Measurements from ENCODE around the gene SLC24A3.

SLC24A3 gene

DNA sequence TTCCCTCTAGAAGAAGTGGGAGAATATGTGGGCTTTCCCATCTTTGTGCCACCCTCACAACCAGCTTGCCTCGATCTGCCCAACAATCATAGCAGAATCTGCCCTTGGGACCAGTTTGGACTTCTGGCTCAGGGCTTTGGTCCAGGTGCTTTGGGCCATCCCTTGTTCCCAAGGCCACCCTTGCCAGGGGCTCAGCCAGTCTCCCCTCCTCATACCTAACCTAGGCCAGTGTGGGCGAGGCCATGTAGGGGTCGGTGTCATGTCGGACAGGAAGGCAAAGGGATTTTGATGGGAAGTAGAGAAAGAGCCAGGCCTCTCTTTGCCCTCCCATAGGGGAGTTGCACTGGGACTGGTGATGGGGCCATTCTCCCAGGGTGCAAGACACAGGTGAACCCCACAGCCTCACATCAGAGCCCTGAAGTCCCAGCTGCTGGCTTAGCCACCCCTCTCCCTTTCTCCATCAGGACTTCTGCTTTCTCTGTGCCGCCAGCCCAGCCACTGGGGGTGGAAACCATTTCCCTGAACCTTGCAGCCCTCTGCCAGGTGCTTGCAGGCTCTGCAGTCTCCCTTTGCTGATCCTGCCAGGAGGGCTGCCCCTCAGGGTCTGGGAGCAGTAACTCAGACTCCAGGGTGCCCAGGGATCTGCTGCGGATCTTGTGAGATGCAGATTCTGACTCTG is 60.7 kb downstream of the SLC24A3 start:
- DNase-seq, result no peak

DNA sequence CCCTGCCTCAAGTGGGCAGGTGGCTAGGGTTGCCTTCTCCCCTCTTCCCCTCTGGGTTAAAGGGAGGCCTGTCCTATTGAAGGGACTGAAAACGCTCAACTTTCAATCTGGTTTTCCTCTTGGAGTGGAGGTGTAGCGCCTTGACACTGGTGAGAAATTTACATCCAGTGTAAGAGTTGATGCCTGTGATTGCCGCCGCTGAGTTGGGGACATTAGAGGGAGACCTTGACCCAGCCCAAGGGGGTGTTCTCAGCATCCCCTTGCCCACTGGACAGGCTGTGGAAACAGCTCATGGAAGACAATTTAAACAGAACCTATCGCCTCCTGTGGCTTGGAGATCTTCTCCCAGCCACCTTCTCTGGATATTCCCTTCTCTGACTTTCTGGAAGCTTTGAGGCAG is 61.6 kb downstream of the SLC24A3 start:
- no peak for DNase-seq

DNA sequence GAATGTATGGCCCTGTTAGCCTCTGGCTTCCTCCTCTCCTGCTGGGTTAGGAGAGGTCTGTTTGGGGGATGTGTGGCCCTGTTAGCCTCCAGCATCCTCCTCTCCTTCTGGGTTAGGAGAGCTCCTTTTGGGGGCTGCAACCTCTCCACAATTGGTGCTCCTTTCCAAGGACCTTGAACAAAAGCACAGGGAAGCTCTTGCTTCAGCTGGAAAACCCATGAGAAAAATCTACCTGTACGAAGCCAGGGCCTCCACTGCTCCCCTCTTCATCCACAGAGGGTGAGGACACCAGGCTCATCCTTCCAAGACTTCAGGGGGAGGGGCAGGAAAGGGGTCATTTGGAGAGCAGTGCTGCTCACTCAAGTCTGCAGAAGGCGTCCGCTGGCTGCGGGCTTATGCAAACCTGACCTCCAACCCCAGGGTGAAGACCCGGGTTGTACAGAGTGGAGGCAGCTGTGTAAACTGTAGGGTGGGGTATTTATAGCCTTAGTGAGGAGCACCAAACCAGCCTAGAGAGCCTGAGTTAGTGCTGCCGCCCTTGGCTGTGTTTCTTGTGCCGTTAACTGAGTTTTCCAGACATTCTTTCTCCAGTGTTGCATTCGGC is 62.1 kb downstream of the SLC24A3 start:
- no peak for DNase-seq

DNA sequence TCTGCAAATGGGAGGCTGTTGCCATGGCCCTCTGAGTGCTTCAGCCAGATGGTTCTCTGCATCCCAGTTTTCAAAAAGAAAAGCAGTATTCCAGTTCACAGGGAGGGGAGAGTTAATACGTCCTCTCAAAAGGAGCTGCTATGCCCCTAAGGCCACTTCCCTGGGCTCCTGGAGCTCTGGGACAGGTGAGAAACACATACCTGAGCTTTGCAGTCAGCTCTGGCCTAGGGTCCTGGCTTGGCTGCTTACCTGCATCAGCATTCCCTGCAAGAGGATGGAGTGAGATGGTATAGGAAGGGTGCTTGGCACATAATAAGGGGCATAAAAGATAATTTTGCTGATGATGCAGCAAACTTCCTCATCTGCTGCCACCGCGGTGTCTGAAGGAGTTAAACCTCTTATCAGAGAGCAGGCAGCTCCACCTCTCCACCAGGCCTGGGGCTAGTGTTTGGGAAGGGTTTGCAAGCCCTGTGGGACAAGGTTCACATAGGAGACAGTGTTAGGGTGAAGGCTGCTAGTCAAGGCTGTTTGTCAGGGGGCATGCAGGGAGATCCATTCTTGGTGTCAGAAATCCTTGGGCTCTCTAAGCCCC is 62.7 kb downstream of the SLC24A3 start:
- DNase-seq, result no peak

DNA sequence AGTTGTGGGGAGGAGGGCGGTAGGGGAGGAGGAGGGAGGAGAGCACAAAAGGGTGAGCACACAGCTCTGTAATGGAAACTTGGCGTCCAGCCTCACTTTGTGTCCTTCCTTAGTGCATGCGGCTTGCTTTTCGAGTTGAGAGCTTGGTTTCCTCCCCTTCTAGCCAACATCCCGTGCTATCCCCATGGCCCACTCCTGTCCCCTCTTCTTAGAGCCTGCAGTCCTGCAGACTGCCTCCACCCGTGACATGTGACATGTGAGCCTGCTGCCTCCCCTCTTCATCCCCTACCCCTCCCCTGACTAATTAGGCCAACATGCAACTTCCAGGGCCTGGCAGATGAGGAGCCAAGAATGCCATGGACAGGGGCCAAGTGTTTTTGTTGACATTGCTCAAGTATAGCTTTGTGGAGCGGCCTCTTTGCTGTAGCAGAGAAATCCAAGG is 63.2 kb downstream of the SLC24A3 start:
- DNase-seq, result no peak

DNA sequence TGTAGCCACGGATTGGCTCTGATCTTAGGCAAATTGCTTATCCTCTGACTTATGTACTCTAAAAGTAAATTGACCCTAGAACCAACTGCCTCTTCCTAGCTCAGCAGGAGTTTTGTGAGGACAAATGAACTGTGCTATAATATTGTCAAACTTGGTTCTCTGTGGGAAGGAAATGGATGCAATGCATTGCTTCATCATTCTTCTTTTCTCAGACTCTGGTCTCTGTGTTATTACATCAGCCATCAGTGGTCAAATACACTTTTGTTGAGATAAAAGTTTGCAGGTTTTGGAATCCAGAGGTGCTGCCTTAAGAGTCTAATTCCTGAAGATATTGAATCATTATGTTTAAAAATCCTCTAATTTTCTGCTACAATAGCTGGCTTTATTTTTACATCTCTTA is 64.9 kb downstream of the SLC24A3 start:
- DNase-seq, result no peak

DNA sequence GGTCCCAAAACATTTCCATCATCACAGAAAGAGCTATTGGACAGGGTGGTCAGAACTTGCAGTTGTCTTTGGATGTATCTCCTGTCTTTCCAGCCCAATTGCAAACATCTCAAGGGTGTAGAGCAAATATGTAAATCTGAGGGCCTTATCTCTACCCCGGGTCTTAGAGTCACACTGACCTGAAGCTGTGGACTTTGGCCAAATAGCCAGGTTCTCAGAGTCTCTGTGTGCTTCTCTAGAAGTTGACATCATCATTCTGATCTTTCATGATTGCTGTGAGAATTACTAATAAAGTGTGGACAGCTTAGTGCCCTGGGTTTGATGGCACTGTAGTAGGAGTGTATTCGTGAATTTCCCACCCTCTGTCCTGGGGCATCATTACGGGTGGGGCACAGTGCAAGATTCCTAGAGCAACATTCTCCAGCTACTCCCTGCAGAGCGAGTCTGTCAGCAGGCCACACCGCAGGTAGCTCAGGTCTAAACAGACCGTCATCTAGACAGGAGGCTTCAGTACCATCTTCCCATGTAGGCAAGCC is 71.1 kb downstream of the SLC24A3 start:
- DNase-seq, result no peak

DNA sequence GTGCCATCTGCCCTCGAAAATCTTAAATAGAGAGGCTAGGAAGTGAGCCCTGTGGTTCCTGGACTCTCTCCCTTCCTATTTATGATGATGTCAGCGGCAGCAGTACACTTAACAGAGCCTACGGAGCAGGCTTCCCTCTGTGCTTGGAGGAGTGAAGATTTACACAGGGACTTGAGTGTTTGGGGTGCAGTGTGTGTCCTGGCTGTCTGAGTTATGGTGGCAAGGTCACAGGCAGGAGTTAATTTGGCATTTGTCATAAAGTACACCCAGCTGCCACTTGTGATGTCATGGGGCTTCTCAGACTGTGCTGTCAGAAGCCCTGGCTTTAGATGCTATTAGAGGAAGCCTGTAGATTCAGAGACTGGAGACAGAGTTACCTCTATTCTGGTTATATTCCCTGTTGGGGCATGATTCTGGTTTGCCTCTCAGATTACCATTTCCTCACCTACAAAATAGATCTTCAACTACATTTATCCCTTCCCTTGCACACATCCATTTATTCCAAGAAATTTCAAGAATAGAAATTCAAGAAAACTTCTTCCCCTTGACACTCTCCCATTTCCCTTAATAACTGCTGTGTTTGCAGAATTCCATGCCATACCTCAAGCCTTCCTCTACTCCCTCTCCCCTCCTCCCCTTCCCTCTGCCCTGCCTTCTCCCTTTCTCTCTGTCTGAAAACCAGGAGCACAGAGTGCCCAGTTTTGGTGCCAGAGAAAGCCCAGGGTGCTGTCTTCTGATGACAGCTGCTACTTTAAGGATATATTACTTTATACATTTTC is 72.1 kb downstream of the SLC24A3 start:
- DNase-seq, result no peak

DNA sequence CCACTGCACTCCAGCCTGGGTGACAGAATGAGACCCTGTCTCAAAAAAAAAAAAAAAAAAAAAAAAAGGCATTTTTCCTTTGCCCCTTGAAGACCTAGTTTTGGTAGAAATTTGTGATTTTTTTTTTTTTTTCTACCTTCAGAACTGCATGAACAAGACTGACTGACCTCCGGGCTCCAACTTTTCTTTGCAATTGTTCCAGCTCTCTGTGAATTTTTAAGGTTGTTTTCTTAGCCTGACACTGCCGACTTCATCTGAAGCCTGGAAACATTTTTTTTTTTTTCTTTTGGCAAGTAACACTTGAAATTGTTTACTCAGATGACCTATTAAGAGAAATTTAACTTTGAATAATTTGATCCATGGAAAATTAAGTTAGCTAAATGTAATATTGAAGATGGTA is 73.0 kb downstream of the SLC24A3 start:
- DNase-seq, result no peak

DNA sequence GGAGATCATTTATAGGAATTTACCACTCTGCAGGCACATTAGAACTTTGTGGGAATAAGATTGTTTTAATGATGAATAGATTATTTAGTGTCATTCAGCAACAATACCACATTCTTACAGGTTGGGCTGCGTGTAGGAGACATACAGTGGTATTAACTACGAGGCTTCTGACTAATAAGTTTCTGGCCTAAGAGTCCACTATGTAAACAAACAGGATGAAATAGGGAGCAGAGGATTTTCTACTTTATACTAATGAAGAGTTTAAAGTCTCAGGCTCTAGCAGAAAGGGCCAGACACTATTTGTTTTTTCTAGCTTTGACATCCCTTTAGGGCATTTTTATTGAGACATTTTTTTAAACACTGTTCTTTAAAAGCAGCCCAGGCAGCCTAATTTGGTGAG is 75.6 kb downstream of the SLC24A3 start:
- no peak for DNase-seq

DNA sequence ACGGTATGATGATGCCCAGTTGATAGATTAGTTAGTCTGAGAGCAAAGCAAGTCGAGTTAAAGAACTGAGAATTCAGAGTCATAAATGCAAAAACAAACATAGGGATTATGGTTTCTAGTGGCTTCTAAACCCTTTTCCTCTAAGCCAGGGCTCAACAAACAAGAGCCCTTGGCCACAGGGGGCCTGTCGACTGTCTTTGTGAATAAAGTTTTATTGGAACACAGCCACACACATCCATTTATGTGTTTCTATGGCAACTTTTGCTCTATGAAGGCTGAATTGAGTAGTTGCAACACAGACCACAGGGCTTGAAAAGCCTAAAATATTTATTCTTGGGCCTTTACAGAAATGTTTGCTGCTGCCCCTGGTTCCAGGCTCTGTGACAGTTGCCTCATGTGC is 76.2 kb downstream of the SLC24A3 start:
- no peak for DNase-seq

DNA sequence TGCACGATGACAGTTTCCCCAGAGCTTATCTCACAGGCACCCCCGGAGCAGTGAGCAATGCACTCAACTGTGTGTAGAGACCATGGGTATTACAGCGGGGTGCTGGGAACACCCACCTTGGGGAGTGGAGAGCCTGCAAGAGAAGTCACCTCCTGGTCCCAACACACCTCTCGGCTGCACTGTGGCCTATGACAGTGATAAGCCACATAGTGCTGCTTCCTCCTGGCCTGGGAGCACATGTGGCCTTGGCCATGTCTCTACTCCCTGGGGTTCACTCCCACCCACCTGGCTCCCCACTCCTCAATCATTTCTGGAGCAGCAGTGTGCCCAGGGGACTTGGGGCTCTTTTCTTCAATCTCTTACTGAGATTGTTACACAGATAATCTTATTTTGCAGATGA is 77.0 kb downstream of the SLC24A3 start:
- DNase-seq, result no peak

DNA sequence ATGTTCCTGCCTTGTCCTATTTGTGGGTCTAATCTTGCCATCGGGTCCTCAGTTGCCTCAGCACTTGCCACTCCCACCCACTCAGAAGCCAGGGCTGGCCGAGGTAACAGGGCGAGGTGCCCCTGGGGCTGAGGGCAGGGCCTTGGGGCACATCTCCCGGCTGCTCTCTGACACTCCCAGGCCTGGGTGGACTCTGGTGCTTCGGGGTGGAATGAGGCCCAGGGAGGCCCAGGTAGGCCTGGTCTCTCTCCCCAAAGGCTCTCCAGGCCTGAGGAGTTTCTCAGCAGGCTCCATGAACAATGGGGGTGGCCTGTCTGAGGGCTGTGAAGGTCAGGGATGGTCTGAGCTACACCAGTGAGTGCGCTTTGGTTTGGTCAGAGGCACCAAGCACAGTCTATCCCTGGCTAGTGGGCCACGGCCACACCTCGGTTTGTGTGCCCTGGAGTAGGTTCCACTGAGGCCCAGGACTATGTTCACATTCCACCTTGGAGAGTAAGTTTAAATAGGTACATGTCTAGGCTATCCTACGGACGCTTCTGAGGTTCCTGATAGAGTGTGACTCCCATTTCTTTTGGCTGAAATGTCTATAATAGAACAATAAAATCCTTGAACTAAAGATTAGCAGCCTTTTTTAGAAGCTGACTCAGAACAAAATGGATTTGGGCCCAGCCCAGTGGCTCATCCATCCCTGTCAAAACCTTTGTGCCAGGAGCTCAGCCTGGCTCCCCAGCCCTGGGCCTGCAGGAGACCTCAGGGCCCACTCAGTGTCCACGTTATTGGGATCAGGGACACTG is 78.8 kb downstream of the SLC24A3 start:
- no peak for DNase-seq

DNA sequence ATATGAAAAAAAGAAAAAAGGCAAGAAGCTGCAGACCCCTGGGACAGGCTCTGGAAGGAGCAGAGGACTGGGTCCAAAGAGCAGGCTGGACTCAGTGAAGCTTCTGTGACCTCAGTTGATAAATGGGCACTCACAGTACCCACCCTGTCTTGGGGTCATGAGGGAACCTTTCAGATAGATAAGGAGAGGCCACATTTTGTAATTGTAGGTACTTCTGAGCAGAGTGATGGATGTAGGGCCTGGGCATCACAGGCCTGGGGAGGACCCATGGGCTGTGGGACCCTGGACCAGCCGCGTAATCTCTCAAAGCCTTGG is 79.3 kb downstream of the SLC24A3 start:
- DNase-seq, result no peak

DNA sequence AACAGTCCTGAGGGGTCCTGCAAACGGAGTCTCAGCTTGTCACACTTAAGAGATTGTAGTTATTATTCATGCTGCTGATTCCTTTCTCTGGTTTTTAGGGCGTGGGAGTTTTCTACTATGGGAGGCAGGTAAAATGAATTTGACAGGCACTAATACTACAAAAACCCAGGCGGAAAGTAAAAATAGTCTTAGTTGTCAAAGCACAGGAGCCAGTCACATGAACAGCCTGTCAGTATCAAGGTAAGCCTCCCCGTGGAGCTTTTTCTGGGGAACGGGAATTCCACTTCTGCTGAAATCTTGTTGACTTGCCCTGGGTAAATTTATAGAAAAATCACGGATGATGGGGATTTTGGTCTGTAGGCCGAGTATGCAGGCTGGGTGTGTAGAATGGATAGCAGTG is 79.8 kb downstream of the SLC24A3 start:
- DNase-seq, result no peak

DNA sequence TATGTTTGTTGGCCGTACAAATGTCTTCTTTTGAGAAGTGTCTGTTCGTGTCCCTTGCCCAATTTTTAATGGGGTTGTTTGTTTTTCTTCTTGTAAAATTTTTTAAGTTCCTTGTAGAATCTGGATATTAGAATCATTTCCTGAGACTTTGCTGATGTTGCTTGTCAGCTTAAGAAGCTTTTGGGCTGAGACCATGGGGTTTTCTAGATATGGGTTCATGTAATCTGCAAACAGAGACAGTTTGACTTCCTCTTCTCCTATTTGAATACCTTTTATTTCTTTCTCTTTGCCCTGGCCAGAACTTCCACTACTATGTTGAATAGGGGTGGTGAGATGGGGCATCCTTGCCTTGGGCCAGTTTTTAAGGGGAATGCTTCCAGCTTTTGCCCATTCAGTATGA is 82.6 kb downstream of the SLC24A3 start:
- no peak for DNase-seq

DNA sequence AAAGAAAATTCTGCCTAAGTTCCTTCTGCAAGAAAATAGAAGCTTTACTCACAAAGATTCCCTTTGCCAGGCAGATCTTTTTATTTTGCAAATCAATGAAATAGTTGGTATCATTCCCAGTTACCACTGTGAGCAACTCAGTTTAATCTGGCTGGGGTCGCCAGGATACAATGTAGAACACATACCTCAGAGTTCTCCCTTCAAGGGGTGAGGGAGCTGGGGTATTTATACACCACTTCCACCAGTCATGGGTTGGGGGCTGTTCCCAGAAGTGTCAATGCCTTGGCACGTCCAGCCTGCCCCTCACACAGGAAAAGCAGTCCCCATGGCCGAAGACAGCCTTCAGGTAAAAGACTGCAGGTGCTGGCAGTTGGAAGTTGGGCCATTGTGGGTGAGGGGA is 86.2 kb downstream of the SLC24A3 start:
- DNase-seq, result no peak

DNA sequence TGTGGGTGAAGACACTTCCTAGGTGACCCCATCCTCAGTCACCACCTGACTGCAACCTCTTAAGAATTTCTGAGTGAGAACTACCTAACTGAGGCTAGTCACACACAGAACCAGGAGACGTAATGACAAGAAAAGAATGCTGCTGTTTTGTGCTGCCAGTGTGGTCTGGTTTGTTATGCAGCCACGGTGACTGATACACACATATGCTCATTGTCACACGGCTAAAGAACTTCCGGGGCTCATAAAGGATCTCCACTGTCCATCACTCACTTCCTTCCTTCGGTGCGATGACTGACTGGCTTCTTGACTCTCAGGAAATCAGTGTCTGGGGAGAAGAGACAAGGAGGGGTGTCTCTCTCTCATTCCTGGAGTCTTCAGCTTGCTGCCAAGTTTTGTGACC is 88.0 kb downstream of the SLC24A3 start:
- DNase-seq, result no peak

DNA sequence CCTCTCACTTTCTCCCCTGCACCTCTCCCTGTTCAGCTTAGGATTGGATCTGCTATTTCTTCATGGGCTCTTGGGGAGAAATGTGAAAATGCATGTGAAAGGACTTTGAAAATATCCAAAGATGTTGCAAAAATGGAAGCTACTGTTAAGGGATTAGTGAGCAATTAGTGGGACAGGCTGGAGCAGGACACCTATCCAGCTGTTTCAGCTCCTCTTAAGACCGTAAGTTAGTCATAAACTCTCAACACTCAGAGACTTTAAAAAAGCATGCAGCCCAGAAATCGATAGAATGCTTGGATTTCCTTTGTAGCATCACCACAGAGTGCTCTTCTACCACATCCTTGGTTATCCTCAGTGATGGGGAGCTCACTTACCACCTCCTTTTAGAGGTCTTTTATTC is 88.7 kb downstream of the SLC24A3 start:
- DNase-seq, result no peak

DNA sequence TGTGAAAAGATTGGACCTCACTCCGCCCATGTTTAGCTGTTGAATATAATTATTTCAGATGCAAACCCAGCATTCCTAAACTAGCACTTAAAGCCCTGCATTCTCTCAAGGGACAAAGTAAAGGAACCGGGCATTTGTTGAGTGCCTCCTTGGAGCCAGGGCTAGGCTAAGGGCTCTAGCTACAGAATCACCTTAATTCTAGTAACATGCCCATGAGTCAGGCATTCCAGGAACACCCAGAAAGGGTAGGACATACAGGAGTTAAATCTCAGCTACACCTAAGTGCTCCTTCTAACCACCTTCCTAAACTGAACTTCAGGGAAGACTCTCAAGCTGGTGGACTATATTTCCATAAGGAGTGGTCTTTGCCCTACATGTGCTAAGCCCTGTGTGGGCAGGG is 89.4 kb downstream of the SLC24A3 start:
- no peak for DNase-seq

DNA sequence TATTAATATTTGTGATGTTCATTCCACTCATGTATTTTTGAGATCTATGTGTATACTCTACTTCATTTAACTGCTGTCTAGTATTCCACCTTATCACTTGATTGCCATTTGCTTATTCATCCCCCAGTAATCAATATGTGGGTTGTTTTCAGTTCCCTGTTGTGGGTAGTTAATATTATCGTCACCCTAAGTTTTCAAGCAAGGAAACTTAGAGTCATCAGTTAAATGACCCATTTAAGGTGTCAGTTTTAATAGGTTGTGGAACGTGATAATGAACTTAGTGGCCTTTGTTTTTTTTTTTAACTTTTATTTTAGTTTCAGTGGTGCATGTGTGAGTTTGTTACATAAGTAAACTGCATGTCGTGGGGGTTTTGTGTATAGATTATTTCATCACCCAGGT is 90.3 kb downstream of the SLC24A3 start:
- no peak for DNase-seq

DNA sequence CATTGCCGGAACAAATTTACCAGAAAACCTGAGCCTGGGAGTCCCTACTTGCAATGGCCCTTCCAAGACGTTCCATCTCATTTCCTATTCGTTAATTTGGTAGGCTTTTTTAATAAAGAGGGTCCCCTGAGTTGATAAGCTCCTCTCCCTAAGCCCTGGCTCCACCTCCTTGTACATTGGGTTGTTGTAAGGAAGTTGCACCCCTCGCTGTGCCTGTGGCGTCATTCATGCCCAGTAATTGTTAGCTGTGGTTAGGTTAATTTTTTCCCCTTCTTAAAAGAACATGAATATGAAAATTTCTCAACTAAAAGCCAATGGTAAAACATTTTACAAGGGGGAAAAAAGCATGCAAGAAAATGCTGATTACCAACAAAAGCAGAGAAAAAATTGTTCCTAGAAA is 91.9 kb downstream of the SLC24A3 start:
- no peak for DNase-seq

DNA sequence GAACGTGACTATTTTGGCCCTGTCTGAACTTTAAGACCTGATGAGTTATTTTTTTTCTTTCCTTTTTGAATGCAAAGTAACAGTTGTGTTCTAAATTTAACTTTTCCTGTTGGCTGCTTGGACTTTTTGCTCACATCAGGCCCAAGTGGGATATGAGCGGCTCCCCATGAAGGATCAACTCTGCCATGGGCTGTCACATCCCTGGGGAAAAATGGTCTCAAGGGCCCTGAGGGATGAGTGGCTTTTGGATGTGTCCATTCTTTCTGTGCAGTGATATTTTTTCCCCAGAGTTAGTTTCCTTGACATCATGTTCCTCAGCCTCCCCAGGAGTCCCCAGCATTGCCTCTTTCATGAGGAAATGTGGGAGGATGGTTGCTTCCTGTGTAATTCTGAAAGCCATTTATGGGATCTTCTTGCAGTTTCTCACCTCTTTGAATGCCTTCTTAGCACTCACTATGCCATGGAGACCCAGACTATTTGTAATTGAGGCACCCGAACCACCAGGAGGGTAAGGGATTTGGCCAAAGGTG is 92.5 kb downstream of the SLC24A3 start:
- no peak for DNase-seq

Data from Kasumi-1 (cell line).